Measurements from ENCODE around the gene SLC6A11.

The SLC6A11 gene

DNA sequence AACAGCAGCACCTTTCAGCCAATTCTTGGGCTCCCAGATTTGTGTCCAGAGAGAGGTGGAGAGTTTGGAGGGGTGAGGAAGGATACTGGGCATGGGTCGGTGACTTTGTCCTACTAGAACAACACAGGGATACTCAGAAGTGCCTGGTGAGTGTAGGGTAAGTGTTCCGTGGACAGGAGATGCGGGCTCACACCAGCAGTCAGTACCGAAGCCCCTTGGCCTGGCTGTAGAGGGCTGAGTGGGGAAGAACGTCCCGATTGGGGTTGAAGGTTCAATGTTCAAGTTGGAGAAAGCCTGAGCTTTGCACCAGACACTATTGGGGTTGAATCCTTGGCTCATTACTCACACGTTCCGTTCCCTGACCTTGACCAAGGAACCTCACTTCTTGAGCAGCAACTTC lies 40.8 kb upstream of the SLC6A11 start:
- Histone ChIP-seq H4K20me1 (ENCODE audit: insufficient read depth) (no peaks in the 10 kb centered on the region), H3K9ac (no peak overlapping the region), H3K27me3 (ENCODE audit: insufficient read depth, low read depth) (no peaks in the 10 kb centered on the region), H3K4me3 (IDR thresholded peaks at IDR 0.05; ENCODE audit: insufficient read depth, low read depth, low read length) (no peak overlapping the region), H3K4me2 (no peak overlapping the region), H3K79me2 (ENCODE audit: insufficient read depth, low read depth) (no peaks in the 10 kb centered on the region), H3K27ac (no peak overlapping the region), H2AFZ (ENCODE audit: low read depth) (no peak overlapping the region), H3K4me1 (ENCODE audit: low read depth, poor library complexity, severe bottlenecking) (no peaks in the 10 kb centered on the region), H3K36me3 (ENCODE audit: insufficient read depth) (no peaks in the 10 kb centered on the region)
- TF ChIP-seq, protein P1, sequence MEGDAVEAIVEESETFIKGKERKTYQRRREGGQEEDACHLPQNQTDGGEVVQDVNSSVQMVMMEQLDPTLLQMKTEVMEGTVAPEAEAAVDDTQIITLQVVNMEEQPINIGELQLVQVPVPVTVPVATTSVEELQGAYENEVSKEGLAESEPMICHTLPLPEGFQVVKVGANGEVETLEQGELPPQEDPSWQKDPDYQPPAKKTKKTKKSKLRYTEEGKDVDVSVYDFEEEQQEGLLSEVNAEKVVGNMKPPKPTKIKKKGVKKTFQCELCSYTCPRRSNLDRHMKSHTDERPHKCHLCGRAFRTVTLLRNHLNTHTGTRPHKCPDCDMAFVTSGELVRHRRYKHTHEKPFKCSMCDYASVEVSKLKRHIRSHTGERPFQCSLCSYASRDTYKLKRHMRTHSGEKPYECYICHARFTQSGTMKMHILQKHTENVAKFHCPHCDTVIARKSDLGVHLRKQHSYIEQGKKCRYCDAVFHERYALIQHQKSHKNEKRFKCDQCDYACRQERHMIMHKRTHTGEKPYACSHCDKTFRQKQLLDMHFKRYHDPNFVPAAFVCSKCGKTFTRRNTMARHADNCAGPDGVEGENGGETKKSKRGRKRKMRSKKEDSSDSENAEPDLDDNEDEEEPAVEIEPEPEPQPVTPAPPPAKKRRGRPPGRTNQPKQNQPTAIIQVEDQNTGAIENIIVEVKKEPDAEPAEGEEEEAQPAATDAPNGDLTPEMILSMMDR (conservative IDR thresholded peaks at IDR 0.05; ENCODE audit: low read depth, low read length): no peak

DNA sequence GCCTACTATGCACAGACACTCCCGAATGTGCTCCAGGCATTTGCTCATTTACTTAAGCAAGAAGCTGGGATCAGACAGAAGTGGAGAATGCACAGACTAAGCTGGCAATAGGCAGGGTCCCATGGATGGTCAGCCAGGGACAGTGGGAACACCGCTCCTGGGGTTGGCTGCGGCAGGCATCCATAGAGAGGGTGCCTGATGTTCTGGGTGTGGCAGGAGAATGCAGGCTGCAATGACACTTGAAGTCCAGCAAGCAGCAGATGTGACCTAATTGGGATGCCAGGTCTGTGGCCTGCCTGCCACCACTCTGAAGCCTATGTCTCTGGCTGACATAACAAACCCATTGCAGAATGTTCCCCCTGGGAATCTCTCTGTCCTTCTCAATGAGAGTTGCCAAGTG lies 40.2 kb upstream of the SLC6A11 start:
- TF ChIP-seq, protein P1 (conservative IDR thresholded peaks at IDR 0.05; ENCODE audit: low read depth, low read length): no peak
- Histone ChIP-seq H3K4me3 (IDR thresholded peaks at IDR 0.05; ENCODE audit: insufficient read depth, low read depth, low read length) (no peak overlapping the region), H3K36me3 (ENCODE audit: insufficient read depth) (no peaks in the 10 kb centered on the region), H3K27ac (no peak overlapping the region), H3K79me2 (ENCODE audit: insufficient read depth, low read depth) (no peaks in the 10 kb centered on the region), H3K4me2 (no peak overlapping the region), H3K27me3 (ENCODE audit: insufficient read depth, low read depth) (no peaks in the 10 kb centered on the region), H4K20me1 (ENCODE audit: insufficient read depth) (no peaks in the 10 kb centered on the region), H3K9ac (no peak overlapping the region), H3K4me1 (ENCODE audit: low read depth, poor library complexity, severe bottlenecking) (no peaks in the 10 kb centered on the region), H2AFZ (ENCODE audit: low read depth) (no peak overlapping the region)

DNA sequence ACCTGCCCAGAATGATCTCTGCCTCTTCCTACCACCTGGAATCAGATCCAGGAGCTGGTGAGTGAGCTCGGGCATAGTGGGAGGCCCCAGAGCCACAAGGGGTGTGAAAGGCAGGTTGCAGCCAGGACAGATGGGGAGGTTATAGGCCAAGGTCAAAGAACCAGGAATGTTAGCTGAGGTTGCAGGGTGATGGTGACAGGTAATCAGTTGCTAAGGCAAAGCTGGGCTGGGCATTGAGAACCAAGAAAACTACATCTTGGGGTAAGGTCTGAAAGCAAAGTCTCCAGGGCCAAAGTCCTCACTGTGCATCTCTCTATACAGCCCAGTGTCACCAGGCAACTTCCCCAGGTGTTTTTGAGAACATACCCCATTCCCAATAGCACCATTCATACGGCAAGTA lies 38.4 kb upstream of the SLC6A11 start:
- Histone ChIP-seq H3K9ac (no peak overlapping the region), H3K4me1 (ENCODE audit: low read depth, poor library complexity, severe bottlenecking) (no peaks in the 10 kb centered on the region)
- TF ChIP-seq, protein P1 (conservative IDR thresholded peaks at IDR 0.05; ENCODE audit: low read depth, low read length): no peak

DNA sequence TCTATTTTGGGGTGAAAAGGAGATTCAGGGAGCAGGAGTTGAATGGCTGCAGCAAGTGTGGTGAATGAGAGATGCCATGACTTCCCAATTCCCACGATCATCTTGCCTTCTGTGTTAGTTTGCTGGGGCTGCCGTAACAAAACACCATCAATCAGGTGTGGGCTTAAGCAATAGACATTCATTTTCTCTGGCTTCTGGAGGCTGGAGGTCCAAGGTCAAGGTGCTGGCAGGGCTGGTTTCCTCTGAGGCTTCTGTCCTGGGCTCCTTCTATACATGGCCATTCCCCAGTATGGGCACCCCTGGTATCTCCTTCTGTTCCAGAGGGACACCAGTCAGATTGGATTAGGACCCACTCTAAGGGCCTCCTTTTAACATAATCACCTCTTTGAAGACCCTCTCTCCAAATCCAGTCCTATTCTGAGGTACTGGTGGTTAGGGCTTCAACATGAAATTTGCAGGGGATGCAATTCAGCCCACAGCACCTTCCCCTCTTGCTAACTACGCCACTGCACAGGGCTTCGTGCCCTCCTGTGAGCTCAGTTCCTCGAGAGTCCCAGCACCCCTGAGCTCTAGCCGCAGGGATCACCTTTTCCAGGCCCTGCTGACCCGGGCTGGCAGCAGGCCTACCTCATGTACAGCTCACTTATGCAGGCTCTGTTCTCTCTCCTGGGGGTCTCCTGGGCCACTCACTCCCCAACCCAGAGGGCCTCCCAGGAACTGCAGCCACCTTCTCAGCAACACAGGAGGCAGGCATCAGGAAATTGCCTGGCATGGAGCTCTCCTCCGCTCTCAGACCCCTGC lies 37.3 kb upstream of the SLC6A11 start:
- H3K4me2 ChIP-seq: no peak overlapping the region
- no peaks in the 10 kb centered on the region for H4K20me1 ChIP-seq (ENCODE audit: insufficient read depth)
- TF ChIP-seq, protein P1 (conservative IDR thresholded peaks at IDR 0.05; ENCODE audit: low read depth, low read length): no peak
- no peak overlapping the region for H3K27ac ChIP-seq
- H3K9ac ChIP-seq: no peak overlapping the region
- H2AFZ ChIP-seq (ENCODE audit: low read depth): no peak overlapping the region
- H3K4me1 ChIP-seq (ENCODE audit: low read depth, poor library complexity, severe bottlenecking): no peaks in the 10 kb centered on the region
- H3K79me2 ChIP-seq (ENCODE audit: insufficient read depth, low read depth): no peaks in the 10 kb centered on the region
- no peaks in the 10 kb centered on the region for H3K36me3 ChIP-seq (ENCODE audit: insufficient read depth)
- H3K27me3 ChIP-seq (ENCODE audit: insufficient read depth, low read depth): no peaks in the 10 kb centered on the region
- no peak overlapping the region for H3K4me3 ChIP-seq (IDR thresholded peaks at IDR 0.05; ENCODE audit: insufficient read depth, low read depth, low read length)

More for the DNA sequence above, 38.4 kb upstream of the SLC6A11 start:
- Histone ChIP-seq H3K4me2 (no peak overlapping the region), H3K4me3 (IDR thresholded peaks at IDR 0.05; ENCODE audit: insufficient read depth, low read depth, low read length) (no peak overlapping the region), H3K27ac (no peak overlapping the region), H3K27me3 (ENCODE audit: insufficient read depth, low read depth) (no peaks in the 10 kb centered on the region), H4K20me1 (ENCODE audit: insufficient read depth) (no peaks in the 10 kb centered on the region), H3K79me2 (ENCODE audit: insufficient read depth, low read depth) (no peaks in the 10 kb centered on the region), H2AFZ (ENCODE audit: low read depth) (no peak overlapping the region), H3K36me3 (ENCODE audit: insufficient read depth) (no peaks in the 10 kb centered on the region)

Measured in KMS-11 (cell line).